Endothelial cell of hepatic sinusoid (primary cell): Measurements from ENCODE around the gene SUPT20HL2.
"Not testable (repeated sequence)": the region's sequence is repeated elsewhere in the genome, so short reads cannot be mapped to it uniquely, and the experiment has no call there.

ENCODE experiments used
- in situ Hi-C: cut with HindIII; loops from 2 replicates; pipeline ENCODE4 v1.10.0; 2017; ENCODE audit warnings: low sequenced_read_pairs

Gene SUPT20HL2

DNA sequence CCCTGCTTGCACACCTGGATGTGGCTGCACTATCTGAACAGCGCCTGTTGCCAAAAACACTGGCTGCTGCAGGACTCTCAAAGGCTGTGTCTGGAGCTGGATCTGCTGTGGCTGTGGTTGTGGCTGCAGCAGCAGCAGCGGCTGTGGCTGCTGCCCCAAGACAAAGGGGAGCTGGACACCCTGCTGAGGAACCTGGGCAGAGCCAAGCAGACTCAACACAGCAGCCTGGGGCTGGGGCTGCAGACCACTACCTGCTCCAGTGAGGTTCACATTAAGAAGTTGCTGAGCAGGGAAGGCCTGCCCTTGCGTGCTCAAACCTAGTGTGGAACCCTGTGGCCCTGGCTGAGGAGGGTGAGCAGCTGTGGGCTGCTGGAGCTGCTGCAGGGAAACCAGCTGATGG is 3.0 kb downstream of the SUPT20HL2 start:
- in situ Hi-C loops, result not testable (repeated sequence)

DNA sequence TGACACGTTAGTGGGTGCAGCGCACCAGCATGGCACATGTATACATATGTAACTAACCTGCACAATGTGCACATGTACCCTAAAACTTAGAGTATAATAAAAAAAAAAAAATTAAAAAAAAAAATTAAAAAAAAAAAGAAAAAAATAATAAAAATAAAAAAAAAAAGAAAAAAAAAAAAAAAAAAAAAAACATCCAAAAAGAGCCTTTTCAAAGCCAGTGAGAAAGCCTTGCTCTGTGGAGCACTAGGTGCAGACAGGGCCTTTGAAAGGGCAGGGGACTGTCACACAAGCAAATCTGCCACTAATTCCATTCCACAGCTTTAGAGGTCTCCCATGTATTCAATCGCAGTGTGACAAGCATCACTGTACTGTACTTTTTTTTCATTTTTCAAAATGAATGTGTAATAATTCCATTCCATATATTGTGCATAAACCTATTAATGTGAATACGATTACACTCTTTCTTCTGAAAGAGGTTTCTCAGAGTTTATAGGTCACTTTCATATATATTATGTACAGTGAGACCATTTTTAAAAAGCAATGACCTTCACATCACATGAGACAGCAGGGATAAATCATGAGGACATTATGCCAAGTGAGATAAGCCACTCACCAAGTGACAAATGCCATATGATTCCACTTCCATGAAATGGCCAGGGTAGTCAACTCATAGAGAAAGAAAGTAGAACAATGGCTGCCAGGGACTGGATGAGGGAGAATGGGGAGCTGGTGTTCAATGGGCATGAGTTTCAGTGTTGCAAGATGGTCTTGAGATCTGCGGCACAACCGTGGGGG is 4.1 kb downstream of the SUPT20HL2 start:
- in situ Hi-C loops, result not testable (repeated sequence)

DNA sequence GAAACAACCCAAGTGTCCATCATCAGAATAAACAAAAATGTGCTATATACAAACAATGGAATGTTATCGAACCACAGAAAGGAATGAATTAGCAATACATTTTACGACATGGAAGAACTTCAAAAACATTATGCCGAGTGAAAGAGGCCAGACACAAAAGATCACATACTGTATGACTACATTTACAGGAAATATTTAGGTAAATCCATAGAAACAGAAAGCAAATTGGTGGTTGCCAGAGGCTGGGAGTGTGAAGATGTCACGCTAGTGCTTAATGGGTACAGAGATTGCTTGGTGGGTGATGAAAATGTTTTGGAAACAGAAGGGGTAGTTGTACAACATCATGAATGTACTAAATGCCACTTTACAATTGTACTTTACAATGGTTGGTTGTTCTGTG is 5.1 kb downstream of the SUPT20HL2 start:
- in situ Hi-C loops, result not testable (repeated sequence)

DNA sequence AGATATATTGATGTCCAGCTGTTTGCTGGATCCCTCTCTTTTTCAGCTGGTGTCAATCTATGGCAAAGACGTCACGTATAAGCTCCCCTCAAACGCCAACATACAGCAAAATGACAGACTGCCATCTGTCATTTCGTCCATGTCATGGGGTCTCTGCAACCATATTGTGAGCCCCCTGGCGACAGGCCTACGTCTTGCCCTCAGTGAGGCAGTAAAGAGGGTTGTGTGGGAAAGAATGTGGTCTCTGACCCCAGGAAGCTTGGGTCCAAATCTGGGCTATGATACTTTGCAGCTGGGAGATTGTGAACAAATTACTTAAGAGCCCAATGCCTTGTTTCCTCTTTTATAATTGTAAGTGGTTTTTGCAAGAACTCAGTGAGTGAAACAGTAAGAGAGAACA is 7.4 kb downstream of the SUPT20HL2 start:
- in situ Hi-C loops, result no loop called here

DNA sequence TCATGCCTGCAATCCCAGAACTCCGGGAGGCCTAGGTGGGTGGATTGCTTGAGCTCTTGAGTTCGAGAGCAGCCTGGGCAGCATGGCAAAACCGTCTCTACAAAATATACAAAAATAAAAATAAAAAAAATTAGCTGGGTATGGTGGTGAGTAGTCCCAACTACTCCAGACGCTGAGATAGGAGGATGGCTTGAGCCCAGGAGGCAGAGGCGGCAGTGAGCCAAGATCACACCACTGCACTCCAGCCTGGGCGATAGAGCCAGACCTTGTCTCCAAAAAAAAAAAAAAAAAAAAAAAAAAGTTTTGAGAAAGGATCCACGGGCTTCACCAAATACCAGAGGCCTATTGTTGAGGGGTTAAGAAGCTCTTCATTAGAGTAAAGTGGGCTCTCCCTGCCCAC is 8.0 kb downstream of the SUPT20HL2 start:
- in situ Hi-C loops, result no loop called here

DNA sequence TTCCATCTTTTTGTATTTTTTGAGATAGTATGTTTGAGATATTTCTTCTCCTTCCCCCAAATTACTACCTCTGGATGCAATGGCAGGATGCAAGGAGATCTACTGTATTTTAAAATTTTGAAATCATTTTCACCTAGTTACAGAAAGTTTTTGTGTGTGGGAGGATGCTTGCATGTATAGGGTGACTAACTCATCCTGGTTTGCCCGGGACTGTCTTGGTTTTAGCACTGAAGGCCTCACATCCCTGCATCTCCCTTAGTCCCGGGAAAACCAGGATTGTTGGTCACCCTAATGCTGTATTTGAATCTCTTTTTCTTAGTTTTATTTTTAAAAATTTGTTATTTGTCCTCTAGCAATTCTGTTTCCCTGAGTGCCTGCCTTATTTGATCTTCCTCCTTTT is 12.1 kb downstream of the SUPT20HL2 start:
- in situ Hi-C loops, result no loop called here

DNA sequence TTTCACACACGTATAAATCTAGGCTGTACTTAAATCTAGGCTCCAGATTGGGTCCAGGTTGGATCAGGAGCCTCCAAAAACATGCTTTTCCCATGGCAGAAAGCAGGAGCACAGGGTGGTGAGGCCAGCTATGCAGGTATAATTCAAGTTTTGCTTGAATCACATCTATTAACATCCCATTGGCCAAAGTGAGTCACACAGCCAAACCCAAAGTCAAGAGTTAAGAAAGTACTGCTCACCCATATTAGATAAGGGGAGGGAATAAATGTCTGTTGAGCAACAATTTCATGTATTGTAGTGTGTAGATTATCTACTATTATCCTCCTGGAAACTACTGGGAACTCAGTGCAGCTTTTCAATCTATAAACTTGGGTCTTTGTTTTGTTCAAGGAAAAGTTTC is 12.8 kb downstream of the SUPT20HL2 start:
- in situ Hi-C loops, result no loop called here

DNA sequence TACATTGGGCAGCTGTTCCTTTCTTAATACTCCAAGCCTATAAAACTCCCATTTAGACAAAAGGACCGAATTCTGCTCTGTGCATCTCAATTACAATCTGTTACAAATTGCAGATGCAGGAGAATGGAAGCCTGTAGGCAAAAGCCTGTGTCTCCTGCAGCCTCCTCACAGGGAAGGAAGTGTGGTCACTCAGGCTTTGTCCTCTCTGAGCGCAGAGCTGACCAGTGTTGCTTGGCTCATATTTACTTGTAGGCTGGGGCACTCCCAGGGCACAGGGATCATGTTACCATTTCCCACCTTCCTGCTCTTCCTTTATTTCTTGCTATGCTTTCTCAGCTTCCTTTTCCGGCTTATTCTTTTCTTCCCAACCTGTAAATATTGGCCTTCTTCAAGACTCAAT is 15.7 kb downstream of the SUPT20HL2 start:
- in situ Hi-C loops, result no loop called here

DNA sequence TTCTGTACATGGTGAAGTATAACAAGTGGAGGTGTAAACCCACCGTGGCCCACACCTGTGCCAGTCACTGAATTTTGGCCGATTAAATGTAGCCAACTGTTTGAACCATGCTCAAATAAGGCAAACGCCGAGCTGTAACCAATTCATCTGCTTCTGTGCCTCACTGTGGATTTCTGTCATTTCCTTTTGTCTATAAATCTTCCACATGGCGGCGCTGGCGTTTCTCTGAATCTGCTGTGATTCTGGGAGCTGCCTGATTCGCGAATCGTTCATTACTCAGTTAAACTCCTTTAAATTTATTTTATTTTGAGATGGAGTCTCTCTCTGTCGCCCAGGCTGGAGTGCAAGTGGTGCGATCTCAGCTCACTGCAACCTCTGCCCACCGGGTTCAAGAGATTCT is 19.2 kb downstream of the SUPT20HL2 start:
- in situ Hi-C loops, result no loop called here

DNA sequence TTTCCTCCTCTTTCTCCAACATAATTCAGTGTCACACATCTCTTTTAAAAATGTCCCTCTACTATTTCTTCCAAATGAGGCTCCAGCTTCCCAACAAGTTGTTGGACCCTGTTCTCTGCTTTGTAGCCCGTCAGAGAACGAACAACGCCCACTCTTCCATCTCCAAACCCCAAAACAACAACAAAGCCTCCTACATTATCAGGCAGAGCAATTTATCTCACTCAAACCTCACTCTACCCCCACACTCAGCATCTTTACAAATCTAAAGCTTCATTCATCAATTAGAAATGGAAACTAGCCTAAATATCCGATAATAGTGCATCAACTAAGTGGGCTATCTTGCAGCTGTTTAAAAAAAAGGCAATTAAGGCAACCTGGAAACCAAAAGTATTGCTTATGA is 20.5 kb downstream of the SUPT20HL2 start:
- in situ Hi-C loops, result no loop called here

DNA sequence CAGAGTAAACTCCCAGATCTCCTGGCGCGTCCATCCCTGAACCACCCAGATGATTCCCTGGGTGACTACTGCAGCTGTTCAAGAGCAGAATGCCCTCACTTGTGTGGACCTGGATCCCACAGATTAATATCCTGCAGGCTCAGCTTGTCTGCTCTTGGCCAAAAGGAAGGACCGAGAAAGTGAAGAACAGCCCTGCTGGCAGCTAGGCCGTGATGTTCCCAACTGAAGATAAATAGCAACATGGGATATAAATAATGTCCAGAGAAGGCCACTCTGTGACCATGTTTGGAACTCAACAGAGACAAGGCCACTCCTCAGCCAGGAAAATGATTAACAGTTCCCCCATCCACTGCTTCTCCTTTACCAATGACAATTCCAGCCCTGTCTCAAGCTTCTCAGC is 21.5 kb downstream of the SUPT20HL2 start:
- in situ Hi-C loops, result no loop called here

DNA sequence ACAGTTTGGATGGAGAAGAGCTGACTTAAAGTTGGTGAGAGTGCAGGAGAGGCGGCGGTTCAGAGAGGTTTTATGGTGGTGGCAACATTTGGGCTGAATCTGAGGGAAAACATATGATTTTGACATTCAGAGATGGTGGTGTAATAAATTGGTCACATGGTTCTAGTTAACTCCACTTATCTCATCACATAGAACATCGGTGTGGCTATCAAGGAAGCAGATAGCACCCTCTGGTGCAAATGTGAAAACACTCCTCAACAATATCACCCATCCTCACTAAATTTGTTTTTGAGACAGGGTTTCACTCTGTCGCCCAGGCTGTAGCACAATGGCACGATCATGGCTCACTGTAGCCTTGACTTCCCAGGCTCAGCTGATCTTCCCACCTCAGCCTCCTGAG is 28.8 kb downstream of the SUPT20HL2 start:
- in situ Hi-C loops, result no loop called here

DNA sequence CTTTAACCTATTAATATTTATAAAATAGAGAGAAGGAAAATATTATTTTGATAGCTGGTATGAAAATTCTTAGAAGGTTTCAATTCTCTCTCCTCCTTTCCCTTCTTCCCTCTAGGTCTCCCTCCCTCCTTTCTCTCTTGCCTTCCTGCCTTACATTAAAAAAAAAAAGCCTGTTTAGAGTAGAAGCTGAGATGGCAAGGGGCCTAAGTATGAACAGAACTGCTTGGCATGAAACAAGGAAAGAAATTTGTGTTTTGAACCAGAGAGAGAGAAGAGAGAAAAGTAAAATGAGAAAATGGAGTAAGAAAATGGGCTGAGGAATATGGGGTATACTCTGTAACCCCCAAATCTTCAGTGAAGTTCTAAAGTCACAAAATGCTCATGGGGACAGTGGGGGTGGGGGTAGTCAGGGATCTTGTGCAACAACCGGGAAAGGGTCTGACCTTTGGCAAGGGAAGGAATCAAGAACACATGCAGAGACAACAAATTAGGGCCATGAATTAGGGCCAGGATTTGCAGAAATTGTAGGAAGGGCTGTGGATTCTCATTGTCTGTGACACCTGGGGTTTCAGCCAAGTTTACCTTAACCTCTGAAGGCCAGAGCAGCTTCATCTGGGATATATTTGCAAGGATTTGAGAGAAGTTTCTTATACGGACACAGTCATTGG is 30.6 kb downstream of the SUPT20HL2 start:
- in situ Hi-C loops, result no loop called here

DNA sequence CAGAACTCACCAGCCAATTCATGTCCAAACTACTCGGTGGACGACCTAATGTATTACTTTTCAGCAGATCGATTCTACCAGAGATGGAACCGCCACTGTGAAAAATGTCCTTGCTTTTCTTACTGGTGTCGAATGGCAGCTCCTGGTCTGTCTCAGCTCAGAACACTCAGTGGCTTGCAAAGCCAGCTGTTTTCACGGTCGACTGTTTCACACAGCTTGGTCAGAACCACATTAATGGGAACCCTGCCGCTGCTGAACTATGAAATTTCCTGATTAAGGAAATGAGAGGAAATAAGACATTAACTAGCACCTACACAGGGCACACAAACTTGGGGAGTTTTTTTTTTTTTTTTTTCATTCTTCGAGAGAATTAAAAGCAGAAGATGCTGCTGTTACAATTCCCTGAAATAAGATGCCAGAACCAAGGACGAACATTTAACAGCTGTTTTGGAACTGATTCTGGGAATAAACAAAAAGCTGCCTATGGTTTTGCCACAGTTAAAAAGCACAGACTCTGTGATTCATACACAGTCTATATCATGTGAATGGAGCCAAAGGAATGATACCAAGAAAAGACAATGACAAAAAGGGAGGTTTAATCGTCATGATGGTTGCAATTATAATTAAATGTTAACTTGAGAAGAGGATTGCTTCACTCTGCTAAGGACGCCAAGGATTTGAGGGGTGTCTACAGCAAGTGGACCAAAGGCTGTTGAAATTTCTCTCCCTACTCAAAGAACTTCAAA is 31.3 kb downstream of the SUPT20HL2 start:
- in situ Hi-C loops, result no loop called here

DNA sequence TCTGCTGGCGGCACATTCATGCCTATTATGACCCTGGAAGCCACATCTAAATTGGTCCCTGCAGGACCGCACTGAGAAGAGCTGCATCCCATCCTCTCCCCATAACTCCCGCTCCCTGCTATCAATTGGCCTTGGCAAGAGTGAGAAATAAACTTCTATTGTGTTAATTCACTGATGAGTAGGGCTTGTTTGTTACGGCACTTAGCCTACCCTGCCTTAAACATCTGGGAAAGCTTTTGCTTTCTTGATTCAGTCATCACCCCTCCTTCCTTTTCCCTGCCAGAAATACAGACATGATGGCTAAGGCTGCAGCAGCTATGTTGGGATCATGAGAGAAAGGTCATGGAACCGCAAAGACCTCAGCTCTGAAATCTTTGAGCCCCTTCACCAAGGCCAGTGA is 36.5 kb downstream of the SUPT20HL2 start:
- in situ Hi-C loops, result no loop called here

DNA sequence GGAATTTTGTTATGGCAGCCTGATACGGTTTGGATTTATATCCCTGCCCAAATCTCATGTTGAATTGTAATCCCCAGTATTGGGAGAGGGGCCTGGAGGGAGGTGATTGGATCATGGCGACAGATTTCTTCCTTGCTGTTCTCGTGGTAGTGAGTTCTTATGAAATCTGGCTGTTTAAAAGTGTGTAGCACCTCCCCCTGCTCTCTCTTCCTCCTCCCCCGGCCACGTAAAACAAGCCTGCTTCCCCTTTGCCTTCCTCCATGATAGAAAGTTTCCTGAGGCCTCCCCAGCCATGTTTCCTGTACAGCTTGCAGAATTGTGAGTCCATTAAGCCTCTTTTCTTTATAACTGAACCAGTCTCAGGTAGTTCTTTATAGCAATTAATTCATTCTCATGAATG is 37.9 kb downstream of the SUPT20HL2 start:
- in situ Hi-C loops, result no loop called here

DNA sequence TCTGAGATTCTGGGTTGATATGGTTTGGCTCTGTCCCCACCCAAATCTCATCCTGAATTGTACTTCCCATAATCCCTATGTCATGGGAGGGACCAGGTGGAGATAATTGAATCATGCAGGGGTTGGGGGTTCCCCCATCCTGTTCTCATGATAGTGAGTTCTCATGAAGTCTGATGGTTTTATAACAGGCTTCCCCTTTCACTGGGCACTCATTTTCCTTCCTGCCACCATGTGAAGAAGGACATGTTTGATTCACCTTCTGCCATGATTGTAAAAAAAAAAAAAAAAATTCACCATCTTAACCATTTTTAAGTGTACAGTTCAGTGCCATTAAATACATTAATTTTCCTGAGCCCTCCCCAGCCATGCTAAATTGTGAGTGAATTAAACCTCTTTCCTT is 42.6 kb downstream of the SUPT20HL2 start:
- in situ Hi-C loops, result no loop called here

DNA sequence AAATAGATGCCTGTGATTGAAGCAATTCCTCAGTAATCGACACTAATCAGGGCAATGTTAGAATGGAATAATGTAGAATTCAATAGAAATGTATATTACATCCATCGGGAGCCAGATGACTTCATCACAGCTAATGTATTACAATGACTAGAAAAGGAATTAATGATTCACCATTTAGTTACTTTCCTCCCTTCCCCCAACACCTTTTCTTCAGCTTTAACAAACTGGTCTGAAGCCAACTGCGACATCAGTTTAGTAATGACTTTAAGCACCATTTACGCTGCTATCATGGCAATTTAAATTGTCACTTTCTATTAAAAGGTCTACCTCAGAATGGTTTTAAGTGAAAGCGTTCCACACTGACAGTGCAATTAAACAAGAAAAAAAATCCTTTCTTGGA is 45.1 kb downstream of the SUPT20HL2 start:
- in situ Hi-C loops, result loop anchor here (10.0 kb wide), 1 partner anchor 236 kb away; no protein-coding TSS in a partner anchor

DNA sequence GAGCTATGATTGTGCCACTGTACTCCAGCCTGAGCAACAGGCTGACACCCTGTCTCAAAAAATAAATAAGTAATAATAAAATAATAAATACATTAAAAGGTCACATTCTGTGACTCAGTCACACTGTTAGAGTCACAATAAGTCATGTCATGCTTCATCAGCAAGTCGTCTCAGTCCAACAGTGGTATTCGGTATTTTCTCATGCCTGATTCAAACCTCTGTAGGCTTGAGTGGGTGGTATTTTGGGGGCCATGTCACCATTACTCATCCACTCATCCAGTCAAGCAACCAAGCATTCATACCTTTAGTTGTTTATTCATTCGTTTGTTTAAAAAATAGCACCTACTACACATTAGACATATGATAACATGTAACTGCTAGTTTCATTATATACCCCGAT is 46.9 kb downstream of the SUPT20HL2 start:
- in situ Hi-C loops, result loop anchor here (10.0 kb wide), 1 partner anchor 238 kb away; no protein-coding TSS in a partner anchor

DNA sequence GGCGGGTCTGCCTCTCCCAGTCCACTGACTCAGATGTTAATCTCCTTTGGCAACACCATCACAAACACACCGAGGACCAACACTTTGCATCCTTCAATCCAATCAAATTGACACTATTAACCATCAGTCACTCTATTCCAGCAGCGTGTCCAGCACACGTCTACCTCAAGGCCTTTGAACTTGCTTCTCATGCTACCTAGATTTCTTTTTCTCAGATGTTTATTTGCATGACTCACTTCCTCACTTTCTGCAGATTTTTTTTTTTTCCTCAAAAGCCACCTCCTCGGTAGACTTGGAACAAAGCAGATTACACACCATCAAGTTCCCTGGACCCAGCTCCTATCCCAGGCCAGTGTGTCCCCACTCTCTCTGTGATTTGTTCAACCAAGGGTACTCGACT is 49.5 kb downstream of the SUPT20HL2 start:
- in situ Hi-C loops, result loop anchor here (10.0 kb wide), 1 partner anchor 240 kb away; no protein-coding TSS in a partner anchor

DNA sequence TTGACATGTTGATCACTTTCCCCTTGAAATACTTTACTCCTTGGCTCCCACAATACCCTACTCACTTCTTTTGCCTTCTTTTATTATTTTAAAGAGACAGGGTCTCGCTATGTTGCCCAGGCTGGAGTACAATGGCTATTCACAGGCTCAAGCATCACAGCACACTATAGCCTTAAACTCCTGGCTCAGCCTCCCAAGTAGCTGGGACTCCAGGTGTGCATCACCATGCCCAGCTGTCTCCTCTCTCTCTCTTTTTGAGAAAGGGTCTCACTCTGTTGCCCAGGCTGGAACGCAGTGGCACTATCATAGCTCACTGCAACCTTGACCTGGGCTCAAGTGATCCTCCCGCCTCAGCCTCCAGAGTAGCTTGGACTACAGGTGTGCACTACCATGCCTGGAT is 51.6 kb downstream of the SUPT20HL2 start:
- in situ Hi-C loops, result loop anchor here (10.0 kb wide), 1 partner anchor 242 kb away; no protein-coding TSS in a partner anchor
